Activated CD4-positive, alpha-beta T cell treated with anti-CD3 and anti-CD28 coated beads for 48 hours (primary cell): ENCODE data around the gene ZBTB25.
"Not testable (repeated sequence)": the region's sequence is repeated elsewhere in the genome, so short reads cannot be mapped to it uniquely, and the experiment has no call there.

ENCODE experiments used
- DNase-seq: peaks from one replicate; pipeline ENCODE4 v3.0.0-alpha.2; 2020

Gene ZBTB25

GRCh38 chr14:64503434-64504309 lies at the start of gene ZBTB25:
TSS of gene ZBTB25 (minus strand) at chr14:64503838. CDS start at chr14:64490533, 13,305 bp downstream.
- DNase-seq, result peak; percentile 94

DNA sequence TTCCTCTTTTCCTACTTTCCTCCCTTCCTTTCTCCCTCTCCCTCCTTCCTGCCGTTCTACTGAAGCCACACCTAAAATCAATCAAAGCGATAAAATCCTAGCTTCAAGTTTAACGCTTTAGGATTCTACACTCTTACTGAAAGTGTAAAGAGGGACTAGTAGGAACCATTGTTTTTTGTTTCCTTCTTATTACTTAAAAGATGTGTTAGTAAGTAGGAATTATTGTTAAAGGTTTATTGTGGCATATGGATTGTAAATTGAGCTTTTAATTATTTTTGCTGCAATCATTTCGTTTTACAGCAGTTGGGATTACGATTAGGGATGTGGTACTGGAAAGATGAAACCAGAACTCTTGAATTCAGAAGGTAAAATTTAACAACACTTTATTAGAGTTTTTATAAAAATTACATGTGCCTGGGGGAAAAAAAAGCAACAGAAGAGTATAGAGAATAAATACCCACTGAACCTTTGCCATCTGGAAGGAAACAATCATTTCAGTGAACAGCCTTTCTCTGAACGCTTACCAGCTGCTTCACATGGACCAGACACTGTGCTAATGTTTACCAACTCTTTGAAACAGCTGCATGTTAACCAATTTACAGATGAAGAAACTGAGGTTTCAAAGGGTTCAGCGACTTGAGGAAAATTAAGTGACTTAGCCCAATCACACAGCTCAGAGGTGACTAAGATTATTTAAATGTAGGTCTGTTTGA lies 47.1 kb upstream of the ZBTB25 start:
- DNase-seq, result no peak

- DNase-seq, result peak; percentile 57
Measured at GRCh38 chr14:64549791-64550620, 46.4 kb upstream of the ZBTB25 start, which contains the start of gene PPP1R36. TSS of gene PPP1R36 (plus strand) at chr14:64549961. CDS start at chr14:64549998, 37 bp downstream.

GRCh38 chr14:64549016-64549415 lies 45.4 kb upstream of the ZBTB25 start:
- DNase-seq, result no peak

- DNase-seq, result no peak
Measured at GRCh38 chr14:64544607-64545312, 41.1 kb upstream of the ZBTB25 start.

GRCh38 chr14:64542836-64543201 lies 39.2 kb upstream of the ZBTB25 start:
- no peak for DNase-seq

GRCh38 chr14:64541972-64542835 lies 38.6 kb upstream of the ZBTB25 start:
- DNase-seq, result no peak

DNA sequence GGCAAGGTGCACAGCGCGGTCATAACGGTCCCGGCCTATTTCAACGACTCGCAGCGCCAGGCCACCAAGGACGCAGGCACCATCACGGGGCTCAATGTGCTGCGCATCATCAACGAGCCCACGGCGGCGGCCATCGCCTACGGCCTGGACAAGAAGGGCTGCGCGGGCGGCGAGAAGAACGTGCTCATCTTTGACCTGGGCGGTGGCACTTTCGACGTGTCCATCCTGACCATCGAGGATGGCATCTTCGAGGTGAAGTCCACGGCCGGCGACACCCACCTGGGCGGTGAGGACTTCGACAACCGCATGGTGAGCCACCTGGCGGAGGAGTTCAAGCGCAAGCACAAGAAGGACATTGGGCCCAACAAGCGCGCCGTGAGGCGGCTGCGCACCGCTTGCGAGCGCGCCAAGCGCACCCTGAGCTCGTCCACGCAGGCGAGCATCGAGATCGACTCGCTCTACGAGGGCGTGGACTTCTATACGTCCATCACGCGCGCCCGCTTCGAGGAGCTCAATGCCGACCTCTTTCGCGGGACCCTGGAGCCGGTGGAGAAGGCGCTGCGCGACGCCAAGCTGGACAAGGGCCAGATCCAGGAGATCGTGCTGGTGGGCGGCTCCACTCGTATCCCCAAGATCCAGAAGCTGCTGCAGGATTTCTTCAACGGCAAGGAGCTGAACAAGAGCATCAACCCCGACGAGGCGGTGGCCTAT lies 37.8 kb upstream of the ZBTB25 start:
- DNase-seq, result peak; percentile 21

GRCh38 chr14:64540208-64541202 lies 36.9 kb upstream of the ZBTB25 start, which contains the start of gene HSPA2:
TSS of gene HSPA2 (plus strand) at chr14:64540741. CDS start at chr14:64540850, 109 bp downstream.
- DNase-seq, result peak; percentile 97

DNA sequence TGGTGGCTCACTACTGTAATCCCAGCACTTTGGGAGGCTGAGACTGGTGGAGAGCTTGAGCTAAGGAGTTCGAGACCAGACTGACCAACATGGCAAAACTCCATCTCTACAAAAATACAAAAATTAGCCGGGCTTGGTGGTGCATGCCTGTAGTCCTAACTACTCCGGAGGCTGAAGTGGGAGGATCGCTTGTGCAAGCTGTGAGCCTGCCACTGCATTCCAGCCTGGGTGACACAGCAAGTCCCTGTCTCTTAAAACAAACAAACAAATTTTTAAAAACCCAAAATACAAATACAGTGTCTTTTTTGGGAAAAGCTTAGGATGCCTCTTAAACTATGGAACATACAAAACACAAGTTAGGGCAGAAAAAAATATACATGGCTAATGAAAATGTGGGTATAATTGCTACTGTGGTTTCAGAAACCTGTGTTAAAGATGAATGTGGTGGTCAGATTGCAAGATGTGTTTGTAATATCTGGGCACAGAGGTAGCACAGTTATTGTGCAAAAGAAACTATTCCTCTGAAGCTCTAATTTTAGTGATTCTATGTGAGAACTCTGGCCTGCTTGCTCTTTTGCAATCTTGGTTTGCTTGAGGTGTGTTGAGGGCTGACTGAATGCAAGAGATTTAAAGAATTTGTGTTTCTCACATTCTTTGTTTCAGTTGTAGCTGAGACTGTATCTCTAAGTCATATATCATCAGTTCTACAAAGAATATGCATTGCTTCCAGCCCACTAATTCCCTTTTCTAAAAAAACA lies 33.0 kb upstream of the ZBTB25 start:
- no peak for DNase-seq

GRCh38 chr14:64531567-64531966 lies 27.9 kb upstream of the ZBTB25 start:
- no peak for DNase-seq

- DNase-seq, result no peak
Measured at GRCh38 chr14:64525354-64525753, 21.7 kb upstream of the ZBTB25 start.

- DNase-seq, result no peak
Measured at GRCh38 chr14:64522591-64523355, 19.1 kb upstream of the ZBTB25 start.

DNA sequence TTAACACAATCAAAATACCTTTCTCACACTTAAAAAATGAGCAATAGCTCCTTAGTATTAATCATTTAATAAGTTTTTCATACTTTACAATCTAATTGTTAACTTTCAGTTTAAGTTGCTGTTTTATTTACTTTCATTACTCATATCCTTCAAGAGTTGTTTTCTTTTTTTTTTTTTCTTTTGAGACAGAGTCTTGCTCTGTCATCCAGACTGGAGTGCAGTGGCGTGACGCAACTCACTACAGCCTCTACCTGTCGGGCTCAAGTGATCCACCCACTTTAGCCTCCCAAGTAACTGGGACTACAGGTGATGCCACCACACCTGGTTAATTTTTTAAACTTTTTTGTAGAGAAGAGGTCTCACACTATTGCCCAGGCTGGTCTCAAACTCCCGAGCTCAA lies 17.1 kb upstream of the ZBTB25 start:
- DNase-seq, result no peak

DNA sequence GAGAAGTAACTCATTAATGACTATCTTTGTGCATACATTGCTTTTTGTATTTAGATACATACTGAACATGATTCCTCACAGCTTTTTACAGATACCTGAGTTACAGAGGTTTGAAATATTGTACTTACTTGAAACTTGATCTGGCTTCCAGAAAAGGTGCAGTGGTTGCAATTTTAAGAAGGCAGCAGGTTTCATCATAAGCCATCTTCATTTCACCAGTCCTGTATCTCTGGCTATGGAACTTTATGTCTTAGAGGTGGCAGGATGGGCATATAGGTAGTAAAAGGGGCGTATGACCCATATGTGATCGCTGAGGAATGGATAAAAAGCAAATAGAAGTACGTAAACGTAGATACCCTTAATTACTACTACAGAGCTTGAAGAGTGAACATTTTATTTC lies 14.6 kb upstream of the ZBTB25 start:
- no peak for DNase-seq

DNA sequence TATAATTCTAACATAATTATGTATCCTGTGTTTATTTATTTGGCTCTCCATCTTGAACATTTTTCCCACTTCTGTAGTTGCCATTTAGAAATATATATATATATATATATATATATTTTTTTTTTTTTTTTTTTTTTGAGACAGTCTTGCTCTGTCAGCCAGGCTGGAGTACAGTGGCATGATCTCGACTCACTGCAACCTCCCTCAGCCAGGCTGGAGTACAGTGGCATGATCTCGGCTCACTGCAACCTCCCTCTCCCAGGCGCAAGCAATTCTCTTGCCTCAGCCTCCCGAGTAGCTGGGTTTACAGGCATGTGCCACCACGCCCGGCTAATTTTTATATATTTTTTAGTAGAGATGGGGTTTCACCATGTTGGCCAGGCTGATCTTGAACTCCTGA lies 14.0 kb upstream of the ZBTB25 start:
- DNase-seq, result not testable (repeated sequence)

DNA sequence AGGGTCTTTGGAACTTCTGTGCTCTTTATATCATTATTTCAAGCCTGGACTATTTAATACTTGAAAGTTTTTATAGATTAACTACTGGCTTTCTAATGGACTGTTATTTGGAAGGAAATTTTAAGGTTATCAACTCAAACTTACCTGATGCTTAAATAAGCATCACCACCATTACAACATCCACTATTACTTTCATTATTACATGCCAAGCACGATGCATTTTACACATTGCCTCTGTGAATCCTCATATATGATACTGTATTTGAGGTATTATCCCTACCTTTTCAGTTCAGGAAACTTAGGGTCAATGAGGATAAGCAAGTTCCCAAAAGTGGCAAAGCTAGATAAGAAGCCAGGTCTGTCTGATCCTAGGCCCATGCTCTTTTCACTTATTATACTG lies 13.3 kb upstream of the ZBTB25 start:
- no peak for DNase-seq

DNA sequence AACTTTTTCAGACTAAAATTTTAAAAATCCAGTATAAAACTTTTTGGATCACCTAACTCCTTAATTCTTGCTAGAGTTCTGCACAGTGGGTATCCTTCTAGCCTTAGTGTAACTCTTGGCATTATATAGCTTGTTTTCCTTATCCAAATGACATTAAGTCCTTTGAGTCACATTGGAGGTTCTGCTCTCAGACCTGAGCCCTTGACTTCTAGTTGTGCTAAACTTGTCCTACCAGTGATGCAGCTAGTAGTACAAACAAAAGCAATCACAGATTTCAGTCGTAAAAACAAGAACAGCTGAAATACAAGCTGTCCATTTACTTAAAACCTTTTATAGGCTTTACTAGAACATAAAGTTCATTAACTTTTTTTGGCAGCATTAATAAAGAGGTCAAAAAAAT lies 11.4 kb upstream of the ZBTB25 start:
- DNase-seq, result no peak
